Measurements from ENCODE around the gene TMEM151B.

DNA sequence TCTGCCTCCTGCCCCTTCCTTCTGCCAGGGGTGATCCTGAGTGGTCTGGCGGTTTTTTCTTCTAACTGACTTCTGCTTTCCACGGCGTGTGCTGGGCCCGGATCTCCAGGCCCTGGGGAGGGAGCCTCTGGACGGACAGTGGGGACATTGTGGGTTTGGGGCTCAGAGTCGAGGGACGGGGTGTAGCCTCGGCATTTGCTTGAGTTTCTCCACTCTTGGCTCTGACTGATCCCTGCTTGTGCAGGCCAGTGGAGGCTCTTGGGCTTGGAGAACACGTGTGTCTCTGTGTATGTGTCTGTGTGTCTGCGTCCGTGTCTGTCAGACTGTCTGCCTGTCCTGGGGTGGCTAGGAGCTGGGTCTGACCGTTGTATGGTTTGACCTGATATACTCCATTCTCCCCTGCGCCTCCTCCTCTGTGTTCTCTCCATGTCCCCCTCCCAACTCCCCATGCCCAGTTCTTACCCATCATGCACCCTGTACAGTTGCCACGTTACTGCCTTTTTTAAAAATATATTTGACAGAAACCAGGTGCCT lies 36.6 kb upstream of the TMEM151B start:
- TF ChIP-seq POLR2A (IDR thresholded peaks at IDR 0.05): no peak
- TF ChIP-seq, protein P1, sequence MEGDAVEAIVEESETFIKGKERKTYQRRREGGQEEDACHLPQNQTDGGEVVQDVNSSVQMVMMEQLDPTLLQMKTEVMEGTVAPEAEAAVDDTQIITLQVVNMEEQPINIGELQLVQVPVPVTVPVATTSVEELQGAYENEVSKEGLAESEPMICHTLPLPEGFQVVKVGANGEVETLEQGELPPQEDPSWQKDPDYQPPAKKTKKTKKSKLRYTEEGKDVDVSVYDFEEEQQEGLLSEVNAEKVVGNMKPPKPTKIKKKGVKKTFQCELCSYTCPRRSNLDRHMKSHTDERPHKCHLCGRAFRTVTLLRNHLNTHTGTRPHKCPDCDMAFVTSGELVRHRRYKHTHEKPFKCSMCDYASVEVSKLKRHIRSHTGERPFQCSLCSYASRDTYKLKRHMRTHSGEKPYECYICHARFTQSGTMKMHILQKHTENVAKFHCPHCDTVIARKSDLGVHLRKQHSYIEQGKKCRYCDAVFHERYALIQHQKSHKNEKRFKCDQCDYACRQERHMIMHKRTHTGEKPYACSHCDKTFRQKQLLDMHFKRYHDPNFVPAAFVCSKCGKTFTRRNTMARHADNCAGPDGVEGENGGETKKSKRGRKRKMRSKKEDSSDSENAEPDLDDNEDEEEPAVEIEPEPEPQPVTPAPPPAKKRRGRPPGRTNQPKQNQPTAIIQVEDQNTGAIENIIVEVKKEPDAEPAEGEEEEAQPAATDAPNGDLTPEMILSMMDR (IDR thresholded peaks at IDR 0.05): no peak
